Keratinocyte (primary cell): ENCODE measurements around the gene GPAM. TPM values are rescaled to one million over a fixed set of nuclear protein-coding genes. Genes with fewer than 3 reads are reported as not detected.

Experiments
- DNase-seq: peaks from one replicate; pipeline ENCODE4 v3.0.0-alpha.2; 2011; ENCODE audit warnings: low read depth, missing footprints, low spot score
- FAIRE-seq: peaks from 2 replicates; lab custom pipeline; 2011; peaks lifted over from hg19 to GRCh38; lab: Jason Lieb, UNC
- H2AFZ ChIP-seq: 2 replicates; pipeline ENCODE4 v1.6.0; 2012; ENCODE audit warnings: low read length, control low read depth, inconsistent platforms; ENCODE audit not compliant: control insufficient read depth
- H3K27ac ChIP-seq: 2 replicates; pipeline ENCODE4 v1.5.1; 2011; ENCODE audit warnings: low read length; ENCODE audit not compliant: control insufficient read depth, insufficient read depth
- H3K27me3 ChIP-seq: 3 replicates; pipeline ENCODE4 v1.6.0; 2011; ENCODE audit warnings: low read length; ENCODE audit not compliant: control insufficient read depth, insufficient read depth; ENCODE audit errors: extremely low read depth
- H3K36me3 ChIP-seq, 2 experiments: 2 replicates in 1 of 2; 3 replicates in 1 of 2; pipeline ENCODE4 v1.5.1; 2011; ENCODE audit warnings: low read length in 2 of 2, mild to moderate bottlenecking in 1 of 2; ENCODE audit not compliant: control insufficient read depth in 2 of 2, insufficient read depth in 2 of 2; ENCODE audit errors: extremely low read depth in 1 of 2
- H3K4me1 ChIP-seq: 3 replicates; pipeline ENCODE4 v1.5.1; 2011; ENCODE audit warnings: low read length; ENCODE audit not compliant: control insufficient read depth, insufficient read depth; ENCODE audit errors: extremely low read depth
- H3K4me2 ChIP-seq: 3 replicates; pipeline ENCODE4 v1.6.0; 2011; ENCODE audit warnings: low read depth, low read length; ENCODE audit not compliant: control insufficient read depth, insufficient read depth; ENCODE audit errors: extremely low read depth
- H3K4me3 ChIP-seq, 3 experiments: fragments of 200-600 bp in 1 of 3; sonication (generic) in 1 of 3; 2 replicates in 2 of 3; 3 replicates in 1 of 3; pipeline ENCODE4 v1.5.1; 2011 to 2016; ENCODE audit warnings: low read length in 3 of 3, mild to moderate bottlenecking in 3 of 3, control low read depth in 2 of 3, inconsistent platforms in 1 of 3, low read depth in 1 of 3, mixed read lengths in 1 of 3, mixed run types in 1 of 3, moderate library complexity in 1 of 3; ENCODE audit not compliant: control insufficient read depth in 2 of 3, insufficient read depth in 2 of 3; ENCODE audit errors: extremely low read depth in 1 of 3
- H3K79me2 ChIP-seq: 2 replicates; pipeline ENCODE4 v1.6.0; 2012; ENCODE audit warnings: low read length; ENCODE audit not compliant: control insufficient read depth, insufficient read depth
- H3K9ac ChIP-seq: 3 replicates; pipeline ENCODE4 v1.6.0; 2011; ENCODE audit warnings: low read length; ENCODE audit not compliant: control insufficient read depth, insufficient read depth; ENCODE audit errors: extremely low read depth
- H3K9me1 ChIP-seq: 3 replicates; pipeline ENCODE4 v1.6.0; 2011; ENCODE audit warnings: low read length; ENCODE audit not compliant: control insufficient read depth, insufficient read depth; ENCODE audit errors: extremely low read depth
- H3K9me3 ChIP-seq: 2 replicates; pipeline ENCODE4 v1.5.1; 2012; ENCODE audit warnings: low read depth, low read length; ENCODE audit not compliant: control insufficient read depth
- H4K20me1 ChIP-seq: 3 replicates; pipeline ENCODE4 v1.6.0; 2011; ENCODE audit warnings: low read length; ENCODE audit not compliant: control insufficient read depth, insufficient read depth; ENCODE audit errors: extremely low read depth
- CTCF ChIP-seq, 3 experiments: IDR thresholded peaks in 1 of 3; conservative IDR thresholded peaks in 1 of 3; optimal IDR thresholded peaks in 1 of 3; 2 replicates in 2 of 3; 3 replicates in 1 of 3; pipeline versions ENCODE3 to v1.5.1; 2011; ENCODE audit warnings: low read length in 3 of 3, mild to moderate bottlenecking in 3 of 3, moderate library complexity in 2 of 3, control low read depth in 1 of 3, inconsistent platforms in 1 of 3; ENCODE audit not compliant: insufficient read depth in 2 of 3; ENCODE audit errors: extremely low read depth in 1 of 3
- EZH2 ChIP-seq: IDR thresholded peaks from one replicate; pipeline ENCODE4 v1.6.1; 2012; ENCODE audit warnings: inconsistent platforms, mild to moderate bottlenecking, low read length, moderate library complexity
- dilution Hi-C: fragments of 300-500 bp; cut with MboI; formaldehyde crosslinking; loops from one replicate; pipeline ENCODE4 v1.7.0; 2020; ENCODE audit warnings: low sequenced_read_pairs; ENCODE audit not compliant: extremely low pct_ligation_motif_present
- polyA plus RNA-seq, 5 experiments: library from polyadenylated mRNA; depleted of rRNA in 3 of 5; stranded (reverse) in 3 of 5; stranded (forward) in 1 of 5; unstranded in 1 of 5; fragments of >200 nt; gene quantifications; 1 replicate in 1 of 5; 2 replicates in 3 of 5; 3 replicates in 1 of 5; pipeline versions ENCODE4 v1.2.1 to v1.2.3, GENCODE V29; 2011 to 2012; ENCODE audit warnings: missing spikeins in 2 of 5, low read depth in 1 of 5, low replicate concordance in 1 of 5

GPAM gene
- polyA plus RNA-seq, 1 donor (not counting 4 experiments of a cell fraction or from before 2014, with no cell fraction given), result 7.4 TPM

- H3K4me1 ChIP-seq, result no peaks in the 10 kb centered on the region
- no peaks in the 10 kb centered on the region for H3K9me3 ChIP-seq
- H3K9me1 ChIP-seq, result no peaks in the 10 kb centered on the region
- no peaks in the 10 kb centered on the region for H3K79me2 ChIP-seq
- no peaks in the 10 kb centered on the region for H3K27me3 ChIP-seq
- no peak overlapping the region for H3K9ac ChIP-seq
- FAIRE-seq, result no peak
- dilution Hi-C loops, result no loop called here
- H3K27ac ChIP-seq, result no peak overlapping the region
- H3K4me2 ChIP-seq, result no peak overlapping the region
- DNase-seq, result no peak
- TF ChIP-seq CTCF (optimal IDR thresholded peaks at IDR 0.05 in 1 of 3, IDR thresholded peaks at IDR 0.05 in 1 of 3, conservative IDR thresholded peaks at IDR 0.05 in 1 of 3; ENCODE audit: extremely low read depth in 1 of 3, insufficient read depth in 2 of 3, low read length in 3 of 3) (no peak), EZH2 (no peak)
- H2AFZ ChIP-seq, result no peak overlapping the region
- no peaks in the 10 kb centered on the region for H4K20me1 ChIP-seq
- H3K4me3 ChIP-seq, result no peak overlapping the region
- no peaks in the 10 kb centered on the region for H3K36me3 ChIP-seq
Observed at GRCh38 chr10:112216966-112217365, 33.4 kb upstream of the GPAM start.

- H3K4me2 ChIP-seq, result no peak overlapping the region
- H2AFZ ChIP-seq, result no peak overlapping the region
- H3K27ac ChIP-seq, result no peak overlapping the region
- H3K4me1 ChIP-seq, result no peaks in the 10 kb centered on the region
- no peaks in the 10 kb centered on the region for H3K79me2 ChIP-seq
- FAIRE-seq (no peak), DNase-seq (no peak)
- H3K9ac ChIP-seq, result no peak overlapping the region
- H3K4me3 ChIP-seq, result no peak overlapping the region
- no peaks in the 10 kb centered on the region for H3K27me3 ChIP-seq
- no peaks in the 10 kb centered on the region for H4K20me1 ChIP-seq
- TF ChIP-seq EZH2, result no peak
- no peak for TF ChIP-seq CTCF (optimal IDR thresholded peaks at IDR 0.05 in 1 of 3, IDR thresholded peaks at IDR 0.05 in 1 of 3, conservative IDR thresholded peaks at IDR 0.05 in 1 of 3; ENCODE audit: extremely low read depth in 1 of 3, insufficient read depth in 2 of 3, low read length in 3 of 3)
- H3K9me1 ChIP-seq, result no peaks in the 10 kb centered on the region
- no peaks in the 10 kb centered on the region for H3K9me3 ChIP-seq
- no peaks in the 10 kb centered on the region for H3K36me3 ChIP-seq
- dilution Hi-C loops, result no loop called here
Observed at GRCh38 chr10:112216151-112216550, 32.6 kb upstream of the GPAM start.
